ENCODE measurements around the gene GPC5.
"Not testable (repeated sequence)": the region's sequence is repeated elsewhere in the genome, so short reads cannot be mapped to it uniquely, and the experiment has no call there.

GPC5 gene

GRCh38 chr13:91398413-91399188 is at the start of gene GPC5:
Gene GPC5 (plus strand): TSS chr13:91398621.
- DNase-seq (ENCODE audit: low spot score) = peak; percentile 94

DNA sequence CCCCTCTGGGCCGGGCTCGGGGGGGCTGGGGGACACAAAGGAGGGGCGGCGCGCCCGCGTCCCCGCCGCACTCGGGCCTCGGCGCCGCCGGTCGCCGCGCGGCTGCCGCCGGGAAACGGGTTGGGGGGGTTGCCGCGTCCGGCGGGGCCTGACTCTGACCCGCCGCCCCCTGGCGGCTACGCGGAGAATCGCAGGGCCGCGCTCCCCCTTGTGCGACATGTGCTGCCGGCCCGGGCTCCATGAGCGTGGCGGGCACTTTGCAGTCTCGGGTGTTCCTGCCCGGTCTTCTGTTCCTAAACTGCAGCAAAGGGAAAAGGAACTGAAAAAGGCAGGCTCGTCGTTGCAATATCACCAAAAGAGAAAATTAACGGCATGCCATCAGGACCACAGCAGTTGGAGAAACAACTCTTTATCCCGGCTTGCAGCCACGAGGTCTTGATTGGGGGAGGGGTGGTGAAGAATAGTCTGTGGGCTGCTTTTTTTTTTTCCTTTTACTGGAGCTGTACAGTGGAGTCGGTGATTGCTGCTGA is 49.5 kb upstream of the GPC5 start:
- DNase-seq (ENCODE audit: low spot score) = peak; percentile 96

GRCh38 chr13:91349992-91350911 is 48.2 kb upstream of the GPC5 start:
- DNase-seq (ENCODE audit: low spot score) = no peak

DNA sequence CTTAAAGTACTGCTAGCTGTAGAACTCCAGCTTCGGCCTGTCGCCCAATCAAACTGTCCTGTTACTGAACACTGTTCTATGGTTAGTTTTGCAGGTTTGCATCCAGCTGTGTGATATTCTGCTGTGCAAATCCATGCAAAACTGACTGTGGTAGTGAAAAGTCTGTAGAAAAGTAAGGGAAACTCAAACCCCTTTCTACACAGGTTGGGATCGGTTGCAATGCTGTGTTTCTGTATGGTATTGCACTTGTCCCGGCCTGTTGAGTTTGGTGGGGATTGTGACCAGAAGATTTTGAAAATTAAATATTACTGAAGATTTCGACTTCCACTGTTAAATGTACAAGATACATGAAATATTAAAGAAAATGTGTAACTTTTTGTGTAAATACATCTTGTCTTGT is 47.3 kb upstream of the GPC5 start:
- DNase-seq (ENCODE audit: low spot score) = no peak

DNA sequence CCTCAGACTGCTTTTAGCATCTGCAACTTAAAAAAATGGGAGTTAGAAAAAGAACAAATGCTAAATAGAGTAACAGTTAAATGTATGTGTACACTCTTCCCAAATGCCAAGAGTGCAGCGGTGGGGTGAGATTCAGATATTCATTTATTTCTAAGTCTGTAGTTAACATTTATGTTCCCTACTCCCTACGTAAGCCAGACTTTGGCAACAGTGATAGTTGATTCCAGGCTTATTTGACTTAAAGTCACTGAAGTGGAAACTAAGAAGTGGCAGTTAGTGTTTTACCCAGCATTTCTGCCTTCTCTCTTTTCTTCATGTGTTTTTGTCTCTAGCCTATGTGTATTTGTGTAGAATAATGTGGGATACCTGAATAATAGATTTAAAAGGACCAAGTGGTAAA is 46.4 kb upstream of the GPC5 start:
- DNase-seq (ENCODE audit: low spot score) = no peak

GRCh38 chr13:91352891-91353290 is 45.5 kb upstream of the GPC5 start:
- not testable (repeated sequence) for DNase-seq (ENCODE audit: low spot score)

DNA sequence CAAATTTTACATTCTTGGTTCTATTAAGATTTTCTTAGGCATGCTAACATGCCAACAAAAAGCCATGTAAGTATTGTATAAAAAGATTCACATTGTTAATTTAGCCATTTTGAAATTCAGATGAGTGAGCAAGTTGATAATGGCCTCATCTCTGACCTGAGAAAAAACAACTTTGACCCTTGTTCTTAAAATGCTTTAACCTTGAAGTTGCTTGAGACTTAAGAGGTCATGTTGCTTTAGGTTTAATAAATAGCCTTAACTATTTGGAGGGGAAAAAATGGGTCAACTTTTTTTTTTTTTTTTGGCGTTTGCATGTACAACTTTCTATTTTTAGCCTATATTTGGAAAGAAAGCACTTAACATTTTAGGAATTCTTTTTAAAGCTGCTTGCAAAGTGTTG is 44.9 kb upstream of the GPC5 start:
- no peak for DNase-seq (ENCODE audit: low spot score)

DNA sequence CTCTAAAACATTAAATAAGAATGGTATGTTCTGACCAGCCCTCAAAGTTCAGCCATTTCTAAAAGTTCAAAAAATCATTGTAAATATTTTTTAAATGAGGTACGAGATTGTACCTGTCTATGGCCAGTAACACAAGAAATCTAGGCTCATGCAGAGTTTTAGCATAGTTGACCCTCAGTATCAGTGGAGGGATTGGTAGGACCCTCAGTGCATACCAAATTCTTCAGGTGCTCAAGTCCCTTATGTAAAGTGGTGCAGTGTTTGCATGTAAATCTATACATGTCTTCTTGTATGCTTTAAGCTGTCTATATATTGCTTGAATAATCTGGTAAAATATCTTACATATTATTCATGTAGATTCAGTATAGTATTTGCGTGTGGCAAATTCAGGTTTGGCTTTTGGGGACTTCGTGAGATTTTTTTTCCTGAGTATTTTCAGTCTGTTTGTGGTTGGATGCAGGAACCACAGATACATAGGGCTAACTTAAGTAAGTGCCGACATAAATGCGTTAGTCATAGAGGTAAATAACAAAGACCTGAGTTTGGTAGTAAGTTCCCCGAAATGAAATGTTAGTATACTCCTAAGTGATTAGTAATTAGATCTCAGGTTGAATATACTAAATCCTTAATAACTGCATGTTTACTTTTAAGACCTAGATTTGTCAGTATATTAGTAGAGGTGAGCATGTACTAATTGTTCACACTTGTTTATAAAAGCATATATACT is 43.2 kb upstream of the GPC5 start:
- no peak for DNase-seq (ENCODE audit: low spot score)

GRCh38 chr13:91355826-91356710 is 42.4 kb upstream of the GPC5 start:
- no peak for DNase-seq (ENCODE audit: low spot score)

DNA sequence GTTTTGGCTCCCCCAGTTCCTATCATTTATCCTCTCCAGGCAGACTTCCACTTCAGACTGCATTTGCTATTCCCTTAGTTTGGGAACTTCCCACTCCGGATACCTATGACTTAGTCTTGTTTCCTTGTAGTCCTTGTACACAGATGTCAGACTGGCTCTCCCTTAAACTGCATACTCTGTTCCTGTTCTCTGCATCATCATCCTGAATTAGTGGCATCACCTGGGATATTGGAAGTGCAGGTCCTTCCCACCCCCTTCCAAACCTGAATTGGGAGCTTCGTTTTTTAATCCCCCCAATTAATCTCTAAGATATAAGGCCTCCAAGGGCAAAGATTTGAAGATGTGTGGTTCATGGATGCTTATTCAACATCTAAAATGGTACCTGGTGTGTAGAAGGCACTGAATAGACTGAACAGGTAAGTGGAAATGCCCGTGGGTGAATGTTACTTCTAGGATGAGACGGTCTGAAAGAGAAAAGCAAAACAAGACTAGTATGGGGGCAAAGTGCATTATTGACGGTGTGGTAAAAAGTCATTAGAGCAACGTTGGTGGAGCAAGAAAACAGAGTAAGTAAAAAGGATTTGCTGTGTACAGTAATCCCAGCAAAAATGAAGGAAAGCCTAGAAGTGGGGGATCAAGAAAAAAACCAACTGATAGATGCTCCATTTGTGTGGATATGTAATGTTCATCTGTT is 41.4 kb upstream of the GPC5 start:
- no peak for DNase-seq (ENCODE audit: low spot score)

DNA sequence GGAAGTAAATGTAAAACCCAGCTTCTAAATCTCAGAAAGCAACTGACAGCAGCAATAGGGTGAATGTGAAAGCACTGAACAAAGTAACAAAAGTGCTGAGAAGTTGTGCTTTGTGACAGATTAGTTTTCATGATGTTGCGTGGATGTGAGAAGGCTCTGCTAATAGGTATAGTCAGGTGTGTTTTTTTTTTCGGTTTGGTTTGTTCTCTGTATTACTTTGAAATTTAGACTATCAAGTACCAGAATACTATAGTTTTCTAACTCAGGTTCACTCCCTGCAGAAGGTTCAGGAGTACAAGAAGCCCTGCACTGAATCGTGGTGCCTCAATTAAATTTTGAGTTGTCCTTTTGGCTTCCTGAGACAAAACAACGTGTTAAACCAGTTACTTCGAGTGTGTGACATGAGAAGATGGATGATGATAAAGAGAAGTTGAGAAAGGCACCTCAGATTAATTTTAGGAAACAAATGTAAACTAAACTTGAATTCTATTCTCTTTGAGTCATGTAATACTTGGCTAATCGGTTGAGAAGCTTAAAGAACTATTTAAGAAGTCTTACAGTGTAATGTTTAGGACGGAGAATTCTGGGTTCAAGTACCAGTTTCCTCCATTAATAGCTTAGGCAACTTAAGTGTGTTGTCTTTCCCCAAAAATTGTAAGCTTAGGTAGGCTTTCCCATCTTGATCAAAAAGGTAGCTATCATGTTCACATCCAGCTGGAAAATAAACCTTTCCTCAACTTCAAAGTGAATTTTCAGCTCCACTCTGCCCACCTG is 40.6 kb upstream of the GPC5 start:
- no peak for DNase-seq (ENCODE audit: low spot score)

- no peak for DNase-seq (ENCODE audit: low spot score)
Measured at GRCh38 chr13:91358387-91358782, 40.0 kb upstream of the GPC5 start.

DNA sequence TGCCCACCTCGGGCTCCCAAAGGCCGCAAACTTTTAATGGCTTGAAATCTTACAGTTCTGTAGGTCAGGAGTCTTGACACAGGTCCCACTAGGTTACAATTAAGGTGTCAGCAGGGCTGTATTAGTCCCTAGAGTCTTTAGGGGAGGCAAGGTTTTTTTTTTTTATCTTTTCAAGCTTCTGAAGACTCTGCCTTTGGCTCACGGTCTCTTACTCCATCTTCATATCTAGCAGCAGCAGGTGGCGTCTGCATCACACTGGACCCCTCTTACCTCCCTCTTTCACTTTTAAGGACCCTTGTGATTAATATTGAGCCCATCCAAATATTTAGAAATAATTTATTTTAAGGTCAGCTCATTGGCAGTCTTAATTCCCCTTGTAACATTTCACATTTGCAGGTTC is 39.3 kb upstream of the GPC5 start:
- no peak for DNase-seq (ENCODE audit: low spot score)

GRCh38 chr13:91359631-91360030 is 38.8 kb upstream of the GPC5 start:
- no peak for DNase-seq (ENCODE audit: low spot score)

DNA sequence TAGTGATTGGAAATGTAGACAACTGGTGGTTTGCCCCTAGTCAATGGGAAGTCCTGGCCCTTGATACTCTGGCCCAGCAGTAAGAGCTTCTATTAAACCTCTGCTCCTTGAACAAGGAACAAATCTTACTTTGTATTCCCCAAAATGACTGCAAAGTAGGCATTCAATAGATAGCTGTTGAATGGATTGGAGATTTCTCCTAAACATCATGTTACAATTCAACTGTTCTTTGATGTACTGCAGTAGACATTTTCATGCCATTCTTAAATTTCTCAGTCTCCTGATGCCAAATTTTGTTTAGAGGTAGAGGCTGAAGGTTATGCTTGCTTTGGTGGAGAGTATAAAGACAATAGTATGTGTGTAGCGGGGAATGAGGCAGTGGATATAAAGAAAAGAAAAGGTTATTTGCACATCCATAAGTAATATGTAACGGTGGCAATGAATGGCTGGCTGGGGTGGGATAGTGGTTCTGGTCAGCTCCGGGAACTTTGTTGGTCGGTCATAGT is 38.1 kb upstream of the GPC5 start:
- no peak for DNase-seq (ENCODE audit: low spot score)

DNA sequence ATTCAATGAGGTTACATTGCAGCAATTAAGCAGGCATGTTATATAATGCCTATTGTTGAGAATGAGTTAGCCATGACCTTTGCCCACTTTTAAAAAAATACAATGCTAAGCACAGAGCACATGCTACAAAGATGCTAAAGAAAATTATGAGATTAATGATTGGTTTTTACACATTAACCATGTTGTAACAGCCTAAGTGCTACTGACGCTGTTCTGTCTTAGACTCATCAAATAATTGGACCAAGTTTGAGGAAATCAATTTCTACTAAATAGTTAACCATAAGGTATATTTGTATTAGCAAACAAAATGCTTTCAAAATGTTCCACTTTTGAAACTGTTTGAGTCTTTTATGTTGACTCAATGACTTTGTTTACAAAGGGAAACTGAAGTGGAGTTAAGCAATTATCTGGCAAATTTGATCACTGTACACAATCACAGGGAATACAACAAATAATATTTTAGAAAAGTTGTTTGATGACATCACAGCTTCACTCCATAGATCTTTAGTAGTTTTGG is 36.6 kb upstream of the GPC5 start:
- no peak for DNase-seq (ENCODE audit: low spot score)

DNA sequence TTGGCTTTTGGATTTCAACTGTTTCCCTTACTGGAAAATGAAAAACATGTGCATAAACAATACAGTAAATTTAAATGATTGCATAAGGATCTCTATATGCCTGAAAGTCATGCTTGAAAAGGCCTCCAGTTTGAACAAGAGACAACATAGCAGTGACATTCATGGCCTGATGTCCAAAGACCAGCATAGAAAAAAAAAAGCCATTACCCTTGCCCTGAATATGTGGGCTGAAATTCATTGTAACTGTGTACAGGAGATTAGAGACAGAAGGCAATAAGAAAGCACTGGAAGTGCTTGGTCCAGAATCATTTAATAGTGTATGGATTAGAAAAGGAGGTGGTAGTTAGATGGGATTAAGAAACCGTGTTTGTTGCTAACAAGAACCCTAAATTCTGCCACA is 35.5 kb upstream of the GPC5 start:
- no peak for DNase-seq (ENCODE audit: low spot score)

GRCh38 chr13:91368101-91368500 is 30.3 kb upstream of the GPC5 start:
- no peak for DNase-seq (ENCODE audit: low spot score)

DNA sequence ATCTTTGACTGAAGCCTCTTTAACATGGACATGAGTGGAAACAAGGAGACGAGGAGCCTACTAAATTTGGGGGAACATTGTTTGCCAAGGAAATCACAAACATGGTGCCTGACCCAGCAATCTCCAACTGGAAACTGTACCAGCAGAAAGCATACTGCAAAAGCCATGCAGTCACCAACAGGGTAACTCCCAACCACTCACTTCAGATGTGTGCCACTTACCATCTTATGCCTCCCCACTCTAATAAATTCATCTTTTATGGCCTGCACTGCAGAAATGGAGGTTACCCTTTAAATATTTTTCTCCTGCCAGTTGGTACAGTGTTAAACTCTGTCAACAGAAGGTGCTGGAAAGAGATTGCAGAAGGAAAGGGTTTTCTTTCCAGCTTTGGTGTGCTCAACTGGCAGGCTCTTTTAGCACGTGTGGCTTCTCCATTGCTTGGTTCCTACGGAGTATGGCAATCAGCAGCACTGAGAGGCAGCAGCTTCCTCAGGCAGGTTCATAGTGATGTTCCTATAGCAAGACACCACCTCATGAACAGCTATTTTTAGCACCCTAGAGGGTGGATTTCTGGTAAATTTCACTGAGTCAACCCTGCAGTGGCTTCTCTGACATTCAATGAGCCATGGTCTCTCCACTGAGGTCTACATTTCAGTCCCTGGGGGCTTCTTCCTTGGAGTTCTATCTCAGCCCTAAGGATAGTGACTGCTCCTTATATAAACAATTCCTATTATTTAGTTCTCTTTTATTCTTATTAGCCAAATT is 29.6 kb upstream of the GPC5 start:
- DNase-seq (ENCODE audit: low spot score) = no peak
